ENCODE results near the gene GOLGA6C.
"Not testable (repeated sequence)": the region's sequence is repeated elsewhere in the genome, so short reads cannot be mapped to it uniquely, and the experiment has no call there.

GRCh38 chr15:75273751-75274359 is 15.7 kb downstream of the GOLGA6C start:
- TF ChIP-seq TOE1 (IDR thresholded peaks at IDR 0.05; ENCODE audit: borderline replicate concordance); TOE1 (CRISPR knock-in tag; IDR thresholded peaks at IDR 0.05; ENCODE audit: borderline replicate concordance, low read depth); SIN3A (IDR thresholded peaks at IDR 0.05; ENCODE audit: borderline replicate concordance in 2 of 2, control insufficient read depth in 1 of 2, low read depth in 2 of 2, low read length in 2 of 2); ZNF561 (CRISPR knock-in tag; conservative IDR thresholded peaks at IDR 0.05); ZBTB9 (CRISPR knock-in tag; IDR thresholded peaks at IDR 0.05); ARID2 (IDR thresholded peaks at IDR 0.05): not testable (repeated sequence)
